HFF-Myc (cell line): ENCODE results near the gene WSCD2.

ENCODE experiments used
- DNase-seq: peaks from one replicate; pipeline ENCODE4 v3.0.0-alpha.2; 2011; ENCODE audit warnings: low read depth; ENCODE audit errors: extremely low read depth
- H3K4me3 ChIP-seq: replicated peaks from 2 replicates; pipeline ENCODE4 v1.5.1; 2011; ENCODE audit warnings: low read depth, mild to moderate bottlenecking, control low read depth, low read length
- CTCF ChIP-seq: IDR thresholded peaks from 2 replicates; pipeline ENCODE4 v1.5.1; 2012; ENCODE audit warnings: mild to moderate bottlenecking, low read depth, low read length, control low read depth; ENCODE audit errors: missing control alignments

WSCD2 gene

GRCh38 chr12:108253540-108253939 lies 124.5 kb downstream of the WSCD2 start:
- no peak for DNase-seq
- TF ChIP-seq CTCF: no peak
- H3K4me3 ChIP-seq: no peak overlapping the region

GRCh38 chr12:108254030-108254429 lies 124.9 kb downstream of the WSCD2 start:
- H3K4me3 ChIP-seq: no peak overlapping the region
- no peak for DNase-seq
- TF ChIP-seq CTCF: no peak

- no peak for TF ChIP-seq CTCF
- no peak for DNase-seq
- H3K4me3 ChIP-seq: no peak overlapping the region
Observed at GRCh38 chr12:108254517-108255251, 125.6 kb downstream of the WSCD2 start.

GRCh38 chr12:108255252-108255602 lies 126.1 kb downstream of the WSCD2 start:
- no peak for TF ChIP-seq CTCF
- DNase-seq: no peak
- no peak overlapping the region for H3K4me3 ChIP-seq

GRCh38 chr12:108257004-108257403 lies 127.9 kb downstream of the WSCD2 start:
- H3K4me3 ChIP-seq: no peak overlapping the region
- no peak for DNase-seq
- TF ChIP-seq CTCF: no peak

GRCh38 chr12:108257610-108258106 lies 128.6 kb downstream of the WSCD2 start:
- no peak overlapping the region for H3K4me3 ChIP-seq
- no peak for DNase-seq
- no peak for TF ChIP-seq CTCF

- no peak for DNase-seq
- TF ChIP-seq CTCF: no peak
- H3K4me3 ChIP-seq: no peak overlapping the region
Observed at GRCh38 chr12:108260039-108260438, 131.0 kb downstream of the WSCD2 start.
